Esophagus squamous epithelium (tissue), 5 donors: ENCODE data around the gene METRN. TPM values are rescaled to one million over a fixed set of nuclear protein-coding genes. Genes with fewer than 3 reads are reported as not detected.

Source experiments
- DNase-seq: peaks from one replicate; lab custom pipeline; 2025; lab: John Stamatoyannopoulos, UW
- H3K27ac ChIP-seq, 4 donors: fragments of 200-600 bp; sonication (generic); one replicate each; pipeline ENCODE4 v1.5.1; 2016 to 2019; ENCODE audit warnings: mild to moderate bottlenecking in 1 of 4
- H3K27me3 ChIP-seq, 4 donors: fragments of 200-600 bp; sonication (generic); 1 replicate in 3 of 4; 2 replicates in 1 of 4; pipeline versions ENCODE4 v1.5.1 to v1.6.0; 2017 to 2021; ENCODE audit warnings: antibody characterized with exemption in 1 of 4
- H3K36me3 ChIP-seq, 3 donors: fragments of 200-600 bp; sonication (generic); one replicate each; pipeline ENCODE4 v1.5.1; 2016 to 2019
- H3K4me1 ChIP-seq, 3 donors: fragments of 200-600 bp; sonication (generic); one replicate each; pipeline ENCODE4 v1.5.1; 2017 to 2019
- H3K4me3 ChIP-seq, 4 donors: fragments of 200-600 bp; sonication (generic); 1 replicate in 3 of 4; 2 replicates in 1 of 4; pipeline ENCODE4 v1.5.1; 2016 to 2019; ENCODE audit warnings: mild to moderate bottlenecking in 2 of 4, moderate library complexity in 1 of 4
- H3K9me3 ChIP-seq, 3 donors: fragments of 200-600 bp; sonication (generic); one replicate each; pipeline ENCODE4 v1.5.1; 2016 to 2019
- CTCF ChIP-seq, 6 experiments: fragments of 450-650 bp in 4 of 6; fragments of 200-600 bp in 2 of 6; sonication (generic) in 2 of 6; IDR thresholded peaks; one replicate each; pipeline ENCODE4 v1.5.1; 2016 to 2019; ENCODE audit warnings: antibody characterized with exemption in 6 of 6, mild to moderate bottlenecking in 4 of 6, moderate library complexity in 4 of 6
- POLR2A ChIP-seq, 4 donors: fragments of 450-650 bp; IDR thresholded peaks; one replicate each; pipeline ENCODE4 v1.6.1; 2017; ENCODE audit warnings: antibody characterized with exemption in 4 of 4, mild to moderate bottlenecking in 4 of 4, moderate library complexity in 3 of 4
- WGBS, 2 donors: methylation state at CpG; one replicate each; pipeline ENCODE4 v1.1.5; 2018; 5-methylcytosine and 5-hydroxymethylcytosine counted together
- intact Hi-C: fragments of 100-400 bp; cut with DNase I; formaldehyde crosslinking; loops from one replicate; pipeline ENCODE4 v1.15.0; 2022
- total RNA-seq, 4 donors: library from RNA; depleted of rRNA; stranded (reverse); fragments of >200 nt; gene quantifications; one replicate each; pipeline ENCODE4 v1.1.0, GENCODE V29; 2016
- donor health status: DM: yes; HTN: yes; CAD: no.

The METRN gene
- total RNA-seq, 4 donors from 2014 or later: 4.2 to 12.7 (median 8.8) TPM

GRCh38 chr16:732332-732731 lies 17.4 kb downstream of the METRN start:
- peaks cover 29 to 72% (median 42%) of the 10 kb centered on the region in 3 donors for H3K36me3 ChIP-seq
- TF ChIP-seq CTCF (IDR thresholded peaks at IDR 0.05): no peak
- no peak for TF ChIP-seq POLR2A (IDR thresholded peaks at IDR 0.05)
- peaks cover 16 to 20% (median 17%) of the 10 kb centered on the region in 3 donors for H3K4me1 ChIP-seq
- H3K4me3 ChIP-seq: no peak overlapping the region
- H3K9me3 ChIP-seq: no peaks in the 10 kb centered on the region
- H3K27me3 ChIP-seq: peaks cover 0 to 22% (median 0%) of the 10 kb centered on the region in 4 donors
- intact Hi-C loops: no loop called here
- DNase-seq: no peak
- no peak overlapping the region for H3K27ac ChIP-seq
- 94 to 95% methylated on average over 11 to 12 of the region's 12 CpGs for WGBS, 2 donors

GRCh38 chr16:732936-733335 lies 18.0 kb downstream of the METRN start:
- no peak overlapping the region for H3K27ac ChIP-seq
- DNase-seq: no peak
- no peaks in the 10 kb centered on the region for H3K9me3 ChIP-seq
- H3K27me3 ChIP-seq: peaks cover 0 to 16% (median 0%) of the 10 kb centered on the region in 4 donors
- H3K36me3 ChIP-seq: peaks cover 35 to 78% (median 42%) of the 10 kb centered on the region in 3 donors
- TF ChIP-seq POLR2A (IDR thresholded peaks at IDR 0.05) (no peak), CTCF (IDR thresholded peaks at IDR 0.05) (no peak)
- intact Hi-C loops: no loop called here
- H3K4me3 ChIP-seq: no peak overlapping the region
- H3K4me1 ChIP-seq: peaks cover 11 to 19% (median 12%) of the 10 kb centered on the region in 3 donors
- WGBS, 2 donors: 88% methylated on average over 4 of the region's 13 CpGs; no CpG with 5 or more reads in 1 of the 2 donors

GRCh38 chr16:733382-734207 lies 18.7 kb downstream of the METRN start:
- H3K4me3 ChIP-seq: no peak overlapping the region
- no peak overlapping the region for H3K27ac ChIP-seq
- no peak for TF ChIP-seq POLR2A (IDR thresholded peaks at IDR 0.05)
- TF ChIP-seq CTCF (IDR thresholded peaks at IDR 0.05): peak in 2 of 6 experiments; percentile 13 to 17
- H3K36me3 ChIP-seq: peaks cover 35 to 85% (median 42%) of the 10 kb centered on the region in 3 donors
- no peak for DNase-seq
- H3K27me3 ChIP-seq: peaks cover 0 to 9% (median 0%) of the 10 kb centered on the region in 4 donors
- 90 to 94% methylated on average over 2 to 3 of the region's 34 CpGs for WGBS, 2 donors
- peaks cover 5 to 15% (median 6%) of the 10 kb centered on the region in 3 donors for H3K4me1 ChIP-seq
- intact Hi-C loops: no loop called here
- H3K9me3 ChIP-seq: no peaks in the 10 kb centered on the region

GRCh38 chr16:734208-734980 lies 19.5 kb downstream of the METRN start:
- DNase-seq: no peak
- Histone ChIP-seq H3K4me1 (peaks cover 0 to 12% (median 3%) of the 10 kb centered on the region in 3 donors), H3K9me3 (no peaks in the 10 kb centered on the region), H3K36me3 (peaks cover 35 to 93% (median 42%) of the 10 kb centered on the region in 3 donors), H3K4me3 (no peak overlapping the region), H3K27ac (no peak overlapping the region), H3K27me3 (peaks cover 0 to 1% (median 0%) of the 10 kb centered on the region in 4 donors)
- TF ChIP-seq POLR2A (IDR thresholded peaks at IDR 0.05): no peak
- no peak for TF ChIP-seq CTCF (IDR thresholded peaks at IDR 0.05)
- intact Hi-C loops: no loop called here
- WGBS, 2 donors: 84 to 89% methylated on average over 21 to 27 of the region's 49 CpGs
